Measurements from ENCODE around the gene HNRNPU.
A peak's percentile ranks its signal among the peaks of the same experiment; 100 is the strongest.
"Not testable (repeated sequence)": the region's sequence is repeated elsewhere in the genome, so short reads cannot be mapped to it uniquely, and the experiment has no call there.

Gene HNRNPU

GRCh38 chr1:244840219-244840794 lies 24.0 kb downstream of the HNRNPU start:
- no peak for DNase-seq (ENCODE audit: low spot score)

GRCh38 chr1:244839656-244840055 lies 24.7 kb downstream of the HNRNPU start:
- no peak for DNase-seq (ENCODE audit: low spot score)

GRCh38 chr1:244837597-244838258 lies 26.6 kb downstream of the HNRNPU start:
- no peak for DNase-seq (ENCODE audit: low spot score)

GRCh38 chr1:244836584-244836983 lies 27.8 kb downstream of the HNRNPU start:
- no peak for DNase-seq (ENCODE audit: low spot score)

DNA sequence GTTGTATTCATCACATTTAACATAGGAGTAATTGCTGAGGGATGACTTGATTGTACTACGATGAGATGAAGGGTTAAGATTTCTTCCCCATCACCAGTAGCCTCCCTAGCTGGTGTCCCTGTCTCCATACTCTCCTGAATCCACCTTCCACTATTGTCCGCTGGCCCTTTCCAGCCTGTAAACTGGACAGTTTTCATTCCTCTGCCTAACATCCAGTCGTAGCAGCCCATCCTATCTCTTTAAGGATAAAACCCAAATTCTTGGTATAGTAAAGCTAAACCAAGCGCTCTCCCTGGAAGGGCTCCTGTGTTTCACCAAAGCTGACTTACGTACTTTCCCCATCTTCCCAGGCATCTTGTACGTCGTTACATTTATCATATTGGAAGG lies 28.2 kb downstream of the HNRNPU start:
- DNase-seq (ENCODE audit: low spot score), result no peak

GRCh38 chr1:244835276-244836134 lies 28.8 kb downstream of the HNRNPU start, which contains the start of gene COX20:
TSS of gene COX20 (plus strand) at chr1:244835658. CDS start at chr1:244835715, 57 bp downstream.
- peak; percentile 89 for DNase-seq (ENCODE audit: low spot score)

- peak; percentile 91 for DNase-seq (ENCODE audit: low spot score)
Measured at GRCh38 chr1:244834543-244835275, 29.6 kb downstream of the HNRNPU start.

- DNase-seq (ENCODE audit: low spot score), result peak; percentile 54
Measured at GRCh38 chr1:244833734-244834542, 30.4 kb downstream of the HNRNPU start.

DNA sequence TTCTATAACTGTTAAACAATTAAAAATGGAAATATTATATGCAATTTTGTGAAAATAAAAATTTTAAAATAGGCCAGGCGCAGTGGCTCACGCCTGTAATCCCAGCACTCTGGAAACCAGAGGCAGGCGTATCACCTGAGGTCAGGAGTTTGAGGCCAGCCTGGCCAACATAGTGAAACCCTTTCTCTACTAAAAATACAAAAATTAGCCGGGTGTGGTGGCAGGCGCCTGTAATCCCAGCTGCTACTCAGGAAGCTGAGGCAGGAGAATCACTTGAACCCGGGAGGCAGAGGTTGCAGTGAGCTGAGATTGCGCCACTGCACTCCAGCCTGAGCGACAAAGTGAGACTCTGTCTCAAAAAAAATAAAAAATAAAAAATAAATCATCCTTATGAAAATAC lies 31.1 kb downstream of the HNRNPU start:
- DNase-seq (ENCODE audit: low spot score), result not testable (repeated sequence)

- DNase-seq (ENCODE audit: low spot score), result no peak
Measured at GRCh38 chr1:244830639-244831038, 33.7 kb downstream of the HNRNPU start.

- no peak for DNase-seq (ENCODE audit: low spot score)
Measured at GRCh38 chr1:244826712-244827111, 37.6 kb downstream of the HNRNPU start.

DNA sequence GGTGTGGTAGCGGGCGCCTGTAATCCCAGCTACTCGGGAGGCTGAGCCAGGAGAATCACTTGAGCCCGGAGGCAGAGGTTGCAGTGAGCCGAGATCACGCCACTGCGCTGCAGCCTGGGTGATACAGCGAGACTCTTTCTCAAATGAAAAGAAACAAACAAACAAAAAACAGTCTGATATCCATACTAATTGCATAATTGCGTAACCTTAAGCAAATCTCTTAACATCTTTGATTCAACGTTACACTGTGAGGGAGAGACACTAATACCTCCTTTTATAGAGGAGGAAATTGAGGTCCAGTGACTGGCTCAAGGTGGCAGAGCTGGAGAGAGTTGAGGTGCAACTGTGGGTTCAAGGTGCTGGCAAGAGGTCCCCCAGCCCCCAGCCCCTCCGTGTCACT lies 41.5 kb downstream of the HNRNPU start:
- DNase-seq (ENCODE audit: low spot score), result no peak

- DNase-seq (ENCODE audit: low spot score), result no peak
Measured at GRCh38 chr1:244821134-244821533, 43.2 kb downstream of the HNRNPU start.

- DNase-seq (ENCODE audit: low spot score), result no peak
Measured at GRCh38 chr1:244820131-244820530, 44.2 kb downstream of the HNRNPU start.

GRCh38 chr1:244817415-244817894 lies 46.9 kb downstream of the HNRNPU start:
- no peak for DNase-seq (ENCODE audit: low spot score)

DNA sequence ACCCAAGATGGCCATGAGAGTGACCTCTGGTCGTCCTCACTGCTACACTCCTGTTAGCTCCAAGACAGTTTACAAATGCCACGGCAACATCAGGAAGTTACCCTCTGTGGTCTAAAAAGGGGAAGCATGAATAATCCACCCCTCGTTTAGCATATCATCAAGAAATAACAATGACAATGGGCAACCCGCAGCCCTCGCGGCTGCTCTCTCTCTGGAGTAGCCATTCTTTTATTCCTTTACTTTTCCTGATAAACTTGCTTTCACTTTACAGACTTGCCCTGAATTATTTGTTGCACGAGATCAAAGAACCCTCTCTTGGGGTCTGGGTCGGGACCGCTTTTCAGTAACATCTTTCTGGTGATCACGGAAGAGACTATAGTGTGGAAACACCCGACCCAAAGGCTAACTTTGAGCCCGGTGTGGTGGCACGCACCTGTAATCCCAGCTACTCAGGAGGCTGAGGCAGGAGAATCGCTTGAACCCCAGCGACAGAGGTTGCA lies 48.7 kb downstream of the HNRNPU start:
- no peak for DNase-seq (ENCODE audit: low spot score)

DNA sequence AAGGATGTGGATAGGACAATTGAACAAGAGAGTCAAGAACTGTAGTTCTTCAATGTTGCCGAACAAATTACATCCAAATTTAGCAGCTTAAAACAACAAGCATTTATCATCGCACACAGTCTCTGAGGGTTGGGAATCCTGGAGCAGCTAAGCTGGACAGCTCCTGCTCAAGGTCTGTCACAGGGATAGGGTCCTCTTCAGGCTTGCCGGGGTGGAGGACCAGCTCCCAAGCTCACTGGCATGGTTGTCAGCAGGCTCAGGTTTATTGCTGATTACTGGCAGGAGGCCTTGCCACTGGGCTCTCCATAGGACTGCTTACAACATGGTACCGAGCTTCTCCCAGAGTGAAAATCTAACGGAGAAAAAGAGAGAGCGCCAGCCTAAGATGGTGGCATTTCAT lies 51.0 kb downstream of the HNRNPU start:
- DNase-seq (ENCODE audit: low spot score), result no peak

GRCh38 chr1:244810221-244810620 lies 54.1 kb downstream of the HNRNPU start:
- no peak for DNase-seq (ENCODE audit: low spot score)

- DNase-seq (ENCODE audit: low spot score), result no peak
Measured at GRCh38 chr1:244807138-244807537, 57.2 kb downstream of the HNRNPU start.

DNA sequence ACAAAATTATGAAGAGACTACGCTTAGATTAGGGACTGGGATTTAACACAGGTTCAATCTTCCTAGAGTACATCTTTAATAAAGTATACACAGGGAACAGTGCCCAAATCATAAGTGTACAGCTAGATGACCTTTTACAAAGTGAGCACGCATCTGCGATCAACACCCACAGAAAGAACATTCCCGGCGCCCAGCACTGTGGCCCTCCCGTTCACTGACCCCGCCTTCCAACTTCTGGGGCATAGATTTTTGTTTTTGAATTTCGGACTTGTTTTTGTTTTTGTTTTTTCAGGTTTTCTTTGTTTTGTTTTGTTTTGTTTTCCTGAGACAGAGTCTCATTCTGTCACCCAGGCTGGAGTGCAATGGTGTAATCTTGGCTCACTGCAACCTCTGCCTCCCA lies 59.5 kb downstream of the HNRNPU start:
- DNase-seq (ENCODE audit: low spot score), result no peak
